ENCODE data around the gene DENND1A. TPM values are rescaled to one million over a fixed set of nuclear protein-coding genes. Genes with fewer than 3 reads are reported as not detected.
A peak's percentile ranks its signal among the peaks of the same experiment; 100 is the strongest.

Gene DENND1A
- total and polyA plus RNA-seq, 4 donors = 13.4 to 30.5 (median 28.3) TPM

GRCh38 chr9:123716339-123716945 is 213.5 kb downstream of the DENND1A start:
- Histone ChIP-seq H3K4me3 (ENCODE audit: low read depth, low read length) (no peak overlapping the region), H3K36me3 (ENCODE audit: control insufficient read depth, insufficient read depth, low read length) (no peaks in the 10 kb centered on the region), H3K4me1 (ENCODE audit: control insufficient read depth, insufficient read depth, low read length) (no peaks in the 10 kb centered on the region), H3K27me3 (ENCODE audit: control insufficient read depth, insufficient read depth, low read length) (no peaks in the 10 kb centered on the region), H3K27ac (ENCODE audit: low read depth, low read length) (no peak overlapping the region), H3K9me3 (ENCODE audit: control insufficient read depth, insufficient read depth, low read length) (peaks cover 2% of the 10 kb centered on the region)
- DNase-seq (ENCODE audit: low read depth in 4 of 6, low spot score in 6 of 6) = peak in 1 of 6 donors; percentile 78
- 80% methylated on average over 1 of the region's 8 CpGs for WGBS (ENCODE audit: insufficient coverage)

DNA sequence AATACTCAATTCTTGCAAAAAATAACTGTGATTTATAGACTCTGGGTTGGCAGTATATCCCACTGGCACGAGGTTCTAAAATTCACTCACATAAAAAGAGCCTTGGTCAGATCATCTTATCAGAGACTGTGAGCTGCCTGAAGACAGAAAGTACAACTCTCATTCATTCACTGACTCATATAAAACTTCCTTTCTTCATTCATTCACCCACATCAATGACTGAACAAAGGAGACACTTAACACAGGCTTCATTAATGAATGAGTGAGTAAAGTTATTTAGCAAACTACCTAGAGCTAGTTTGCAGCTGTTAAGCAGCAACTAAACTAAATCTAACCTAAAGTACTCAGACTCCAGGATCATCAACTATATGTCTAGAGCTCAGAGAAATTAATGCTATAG is 214.7 kb downstream of the DENND1A start:
- DNase-seq (ENCODE audit: low read depth in 4 of 6, low spot score in 6 of 6) = no peak
- WGBS (ENCODE audit: insufficient coverage) = 80% methylated on average over 1 of the region's 1 CpG
- no peak overlapping the region for H3K27ac ChIP-seq (ENCODE audit: low read depth, low read length)
- no peak overlapping the region for H3K4me3 ChIP-seq (ENCODE audit: low read depth, low read length)
- H3K36me3 ChIP-seq (ENCODE audit: control insufficient read depth, insufficient read depth, low read length) = no peaks in the 10 kb centered on the region
- no peaks in the 10 kb centered on the region for H3K4me1 ChIP-seq (ENCODE audit: control insufficient read depth, insufficient read depth, low read length)
- H3K27me3 ChIP-seq (ENCODE audit: control insufficient read depth, insufficient read depth, low read length) = no peaks in the 10 kb centered on the region
- H3K9me3 ChIP-seq (ENCODE audit: control insufficient read depth, insufficient read depth, low read length) = peaks cover 2% of the 10 kb centered on the region

DNA sequence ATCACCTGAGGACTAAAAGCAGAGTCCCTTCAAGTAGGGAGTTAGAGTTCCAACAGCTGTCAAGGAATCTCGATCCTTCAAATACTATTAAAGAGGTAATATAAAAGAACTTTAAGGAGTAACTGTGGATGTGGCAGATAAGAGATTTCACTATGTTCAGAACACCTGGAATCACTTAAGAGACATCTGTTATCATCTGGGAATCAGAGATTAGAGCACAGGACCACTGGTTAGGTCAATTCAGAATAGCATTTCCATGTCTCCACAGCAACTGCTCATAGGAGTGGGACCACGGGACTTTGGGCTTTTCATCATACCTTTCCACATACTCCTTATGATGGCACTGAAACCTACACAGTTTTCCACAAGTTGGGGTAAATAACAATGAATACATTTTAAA is 216.6 kb downstream of the DENND1A start:
- H3K27ac ChIP-seq (ENCODE audit: low read depth, low read length) = no peak overlapping the region
- WGBS (ENCODE audit: insufficient coverage) = no CpG with 5 or more reads among the region's 2 CpGs
- no peak for DNase-seq (ENCODE audit: low read depth in 4 of 6, low spot score in 6 of 6)
- no peaks in the 10 kb centered on the region for H3K27me3 ChIP-seq (ENCODE audit: control insufficient read depth, insufficient read depth, low read length)
- H3K9me3 ChIP-seq (ENCODE audit: control insufficient read depth, insufficient read depth, low read length) = no peaks in the 10 kb centered on the region
- H3K4me1 ChIP-seq (ENCODE audit: control insufficient read depth, insufficient read depth, low read length) = no peaks in the 10 kb centered on the region
- no peaks in the 10 kb centered on the region for H3K36me3 ChIP-seq (ENCODE audit: control insufficient read depth, insufficient read depth, low read length)
- no peak overlapping the region for H3K4me3 ChIP-seq (ENCODE audit: low read depth, low read length)

DNA sequence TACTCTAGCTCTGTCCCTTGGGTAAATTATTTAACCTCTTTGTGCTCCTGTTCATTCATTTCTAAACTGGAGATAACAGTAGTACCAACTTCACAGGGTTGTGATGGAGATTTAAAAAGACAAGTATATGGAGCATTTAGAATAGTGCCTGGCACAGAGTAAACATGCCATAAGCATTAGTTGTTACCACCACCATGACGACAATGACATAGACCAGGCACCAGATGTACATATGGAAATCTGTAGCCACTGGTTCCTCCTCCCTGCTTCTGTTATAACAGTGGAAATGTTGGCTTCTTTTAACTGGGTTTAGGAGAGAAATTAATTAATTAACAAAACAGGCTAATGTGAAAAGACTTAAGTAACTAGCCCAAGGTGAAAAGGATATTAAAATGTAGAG is 217.5 kb downstream of the DENND1A start:
- DNase-seq (ENCODE audit: low read depth in 4 of 6, low spot score in 6 of 6) = no peak
- no peak overlapping the region for H3K27ac ChIP-seq (ENCODE audit: low read depth, low read length)
- no peaks in the 10 kb centered on the region for H3K4me1 ChIP-seq (ENCODE audit: control insufficient read depth, insufficient read depth, low read length)
- no peaks in the 10 kb centered on the region for H3K27me3 ChIP-seq (ENCODE audit: control insufficient read depth, insufficient read depth, low read length)
- H3K36me3 ChIP-seq (ENCODE audit: control insufficient read depth, insufficient read depth, low read length) = no peaks in the 10 kb centered on the region
- H3K9me3 ChIP-seq (ENCODE audit: control insufficient read depth, insufficient read depth, low read length) = no peaks in the 10 kb centered on the region
- no CpG with 5 or more reads among the region's 1 CpG for WGBS (ENCODE audit: insufficient coverage)
- no peak overlapping the region for H3K4me3 ChIP-seq (ENCODE audit: low read depth, low read length)

GRCh38 chr9:123710299-123710698 is 219.6 kb downstream of the DENND1A start:
- Histone ChIP-seq H3K4me3 (ENCODE audit: low read depth, low read length) (no peak overlapping the region), H3K36me3 (ENCODE audit: control insufficient read depth, insufficient read depth, low read length) (no peaks in the 10 kb centered on the region), H3K27ac (ENCODE audit: low read depth, low read length) (no peak overlapping the region), H3K27me3 (ENCODE audit: control insufficient read depth, insufficient read depth, low read length) (no peaks in the 10 kb centered on the region), H3K4me1 (ENCODE audit: control insufficient read depth, insufficient read depth, low read length) (no peaks in the 10 kb centered on the region), H3K9me3 (ENCODE audit: control insufficient read depth, insufficient read depth, low read length) (no peaks in the 10 kb centered on the region)
- no CpG with 5 or more reads among the region's 1 CpG for WGBS (ENCODE audit: insufficient coverage)
- no peak for DNase-seq (ENCODE audit: low read depth in 4 of 6, low spot score in 6 of 6)

GRCh38 chr9:123702483-123702882 is 227.4 kb downstream of the DENND1A start:
- peaks cover 10% of the 10 kb centered on the region for H3K9me3 ChIP-seq (ENCODE audit: control insufficient read depth, insufficient read depth, low read length)
- WGBS (ENCODE audit: insufficient coverage) = no CpG with 5 or more reads among the region's 1 CpG
- no peak for DNase-seq (ENCODE audit: low read depth in 4 of 6, low spot score in 6 of 6)
- no peaks in the 10 kb centered on the region for H3K27me3 ChIP-seq (ENCODE audit: control insufficient read depth, insufficient read depth, low read length)
- no peak overlapping the region for H3K27ac ChIP-seq (ENCODE audit: low read depth, low read length)
- no peak overlapping the region for H3K4me3 ChIP-seq (ENCODE audit: low read depth, low read length)
- no peaks in the 10 kb centered on the region for H3K4me1 ChIP-seq (ENCODE audit: control insufficient read depth, insufficient read depth, low read length)
- no peaks in the 10 kb centered on the region for H3K36me3 ChIP-seq (ENCODE audit: control insufficient read depth, insufficient read depth, low read length)

DNA sequence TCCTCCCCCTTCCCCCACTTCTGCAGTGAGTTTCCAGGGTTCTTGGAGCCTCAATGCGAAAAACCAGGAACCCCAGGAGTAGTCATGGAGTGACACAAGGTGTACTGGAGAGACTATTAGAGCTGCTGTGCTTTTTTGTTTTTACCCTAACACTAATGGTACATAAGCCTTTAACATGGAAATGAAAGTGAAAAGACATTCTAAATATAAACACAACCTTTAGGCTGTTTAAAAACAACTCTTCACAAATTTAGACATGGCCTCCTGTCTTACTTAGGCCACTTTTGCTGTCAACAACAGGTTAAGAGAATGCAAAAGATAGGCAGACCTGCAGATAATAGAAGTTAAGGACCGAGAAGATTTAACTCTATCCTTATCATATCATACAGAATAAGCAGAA is 232.2 kb downstream of the DENND1A start:
- no peak overlapping the region for H3K4me3 ChIP-seq (ENCODE audit: low read depth, low read length)

DNA sequence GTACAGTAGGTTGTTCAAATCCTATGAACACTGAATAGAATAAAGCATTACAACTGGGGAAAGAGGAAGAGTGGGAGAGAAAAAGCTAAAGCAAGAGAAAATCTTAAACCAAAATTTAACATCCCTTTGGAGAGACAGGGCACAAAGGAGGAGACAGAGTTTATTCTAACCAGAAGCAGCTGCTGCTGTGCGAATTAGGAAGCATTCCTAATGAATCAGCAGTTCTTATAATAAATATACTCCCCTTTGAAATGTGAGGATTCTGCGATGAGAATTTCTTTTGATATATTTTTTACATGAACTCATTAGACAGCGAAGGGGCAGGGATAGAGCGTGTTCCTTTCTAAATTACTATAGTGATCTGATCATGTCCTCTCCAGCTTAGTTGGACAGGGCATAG is 233.4 kb downstream of the DENND1A start:
- WGBS (ENCODE audit: insufficient coverage) = no CpG with 5 or more reads among the region's 4 CpGs
- no peak for DNase-seq (ENCODE audit: low read depth in 4 of 6, low spot score in 6 of 6)
- no peaks in the 10 kb centered on the region for H3K27me3 ChIP-seq (ENCODE audit: control insufficient read depth, insufficient read depth, low read length)
- no peaks in the 10 kb centered on the region for H3K4me1 ChIP-seq (ENCODE audit: control insufficient read depth, insufficient read depth, low read length)
- no peaks in the 10 kb centered on the region for H3K36me3 ChIP-seq (ENCODE audit: control insufficient read depth, insufficient read depth, low read length)
- H3K9me3 ChIP-seq (ENCODE audit: control insufficient read depth, insufficient read depth, low read length) = peaks cover under 1% of the 10 kb centered on the region
- no peak overlapping the region for H3K27ac ChIP-seq (ENCODE audit: low read depth, low read length)
- H3K4me3 ChIP-seq (ENCODE audit: low read depth, low read length) = no peak overlapping the region

More for the DNA sequence above, 232.2 kb downstream of the DENND1A start:
- H3K9me3 ChIP-seq (ENCODE audit: control insufficient read depth, insufficient read depth, low read length) = peaks cover 9% of the 10 kb centered on the region
- no peaks in the 10 kb centered on the region for H3K27me3 ChIP-seq (ENCODE audit: control insufficient read depth, insufficient read depth, low read length)
- no peaks in the 10 kb centered on the region for H3K4me1 ChIP-seq (ENCODE audit: control insufficient read depth, insufficient read depth, low read length)
- no peak overlapping the region for H3K27ac ChIP-seq (ENCODE audit: low read depth, low read length)
- no peak for DNase-seq (ENCODE audit: low read depth in 4 of 6, low spot score in 6 of 6)
- no peaks in the 10 kb centered on the region for H3K36me3 ChIP-seq (ENCODE audit: control insufficient read depth, insufficient read depth, low read length)
- WGBS (ENCODE audit: insufficient coverage) = no CpG with 5 or more reads among the region's 2 CpGs

DNA sequence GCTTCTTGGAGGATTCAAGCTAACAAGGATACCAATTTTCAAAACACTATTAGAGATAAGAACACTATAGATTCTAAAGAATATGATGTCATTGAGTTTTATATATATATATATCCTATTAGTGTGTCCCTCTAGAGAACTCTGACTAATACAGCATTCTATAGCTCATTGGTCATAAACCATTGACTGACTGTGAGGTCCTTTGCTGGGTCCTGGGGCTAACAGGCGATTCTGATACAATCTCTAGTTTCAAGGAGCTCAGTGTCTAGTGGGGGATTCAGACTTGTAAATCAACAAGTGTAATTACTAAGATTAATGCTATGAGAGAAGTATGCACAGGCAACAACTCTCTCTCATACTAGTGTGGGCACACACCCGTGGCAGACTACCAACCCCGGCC is 234.5 kb downstream of the DENND1A start:
- Histone ChIP-seq H3K27ac (ENCODE audit: low read depth, low read length) (no peak overlapping the region), H3K36me3 (ENCODE audit: control insufficient read depth, insufficient read depth, low read length) (no peaks in the 10 kb centered on the region), H3K27me3 (ENCODE audit: control insufficient read depth, insufficient read depth, low read length) (no peaks in the 10 kb centered on the region), H3K4me3 (ENCODE audit: low read depth, low read length) (no peak overlapping the region), H3K4me1 (ENCODE audit: control insufficient read depth, insufficient read depth, low read length) (no peaks in the 10 kb centered on the region), H3K9me3 (ENCODE audit: control insufficient read depth, insufficient read depth, low read length) (no peaks in the 10 kb centered on the region)
- no peak for DNase-seq (ENCODE audit: low read depth in 4 of 6, low spot score in 6 of 6)
- WGBS (ENCODE audit: insufficient coverage) = no CpG with 5 or more reads among the region's 3 CpGs

- no CpG with 5 or more reads among the region's 3 CpGs for WGBS (ENCODE audit: insufficient coverage)
- no peaks in the 10 kb centered on the region for H3K36me3 ChIP-seq (ENCODE audit: control insufficient read depth, insufficient read depth, low read length)
- H3K9me3 ChIP-seq (ENCODE audit: control insufficient read depth, insufficient read depth, low read length) = no peaks in the 10 kb centered on the region
- no peaks in the 10 kb centered on the region for H3K4me1 ChIP-seq (ENCODE audit: control insufficient read depth, insufficient read depth, low read length)
- DNase-seq (ENCODE audit: low read depth in 4 of 6, low spot score in 6 of 6) = no peak
- H3K4me3 ChIP-seq (ENCODE audit: low read depth, low read length) = no peak overlapping the region
- no peak overlapping the region for H3K27ac ChIP-seq (ENCODE audit: low read depth, low read length)
- H3K27me3 ChIP-seq (ENCODE audit: control insufficient read depth, insufficient read depth, low read length) = no peaks in the 10 kb centered on the region
Measured at GRCh38 chr9:123691765-123692303, 238.1 kb downstream of the DENND1A start.

All from spinal cord (tissue), 10 donors.